GM18508 (cell line): ENCODE results near the gene BRD8.

ENCODE experiments used
- ATAC-seq: cut with Tn5 transposase; IDR thresholded peaks from one replicate; pipeline ENCODE4 v1.9.1; 2021; ENCODE audit warnings: moderate number of reproducible peaks; ENCODE audit not compliant: insufficient read depth, unreplicated experiment

The BRD8 gene

DNA sequence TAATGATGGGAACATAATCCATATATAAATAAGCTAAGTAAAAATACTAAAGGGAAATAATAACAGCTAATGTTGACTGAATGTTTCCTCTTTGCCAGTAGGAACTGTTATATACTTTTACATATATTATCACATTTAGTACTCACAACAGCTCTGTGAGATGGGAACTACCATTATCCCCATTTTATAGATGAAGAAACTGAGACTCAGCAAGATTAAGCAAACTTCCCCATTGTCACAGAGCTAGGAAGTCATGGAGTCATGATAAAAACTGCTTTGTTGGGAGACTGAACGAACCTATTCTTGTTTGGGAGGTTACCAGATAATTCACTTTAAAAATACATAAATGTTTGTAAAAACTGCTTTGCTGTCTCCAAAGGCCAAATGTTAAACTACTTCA is 71.2 kb downstream of the BRD8 start:
- no peak for ATAC-seq

GRCh38 chr5:138105709-138106108 is 72.7 kb downstream of the BRD8 start:
- ATAC-seq = no peak

GRCh38 chr5:138103319-138103637 is 75.2 kb downstream of the BRD8 start:
- no peak for ATAC-seq

DNA sequence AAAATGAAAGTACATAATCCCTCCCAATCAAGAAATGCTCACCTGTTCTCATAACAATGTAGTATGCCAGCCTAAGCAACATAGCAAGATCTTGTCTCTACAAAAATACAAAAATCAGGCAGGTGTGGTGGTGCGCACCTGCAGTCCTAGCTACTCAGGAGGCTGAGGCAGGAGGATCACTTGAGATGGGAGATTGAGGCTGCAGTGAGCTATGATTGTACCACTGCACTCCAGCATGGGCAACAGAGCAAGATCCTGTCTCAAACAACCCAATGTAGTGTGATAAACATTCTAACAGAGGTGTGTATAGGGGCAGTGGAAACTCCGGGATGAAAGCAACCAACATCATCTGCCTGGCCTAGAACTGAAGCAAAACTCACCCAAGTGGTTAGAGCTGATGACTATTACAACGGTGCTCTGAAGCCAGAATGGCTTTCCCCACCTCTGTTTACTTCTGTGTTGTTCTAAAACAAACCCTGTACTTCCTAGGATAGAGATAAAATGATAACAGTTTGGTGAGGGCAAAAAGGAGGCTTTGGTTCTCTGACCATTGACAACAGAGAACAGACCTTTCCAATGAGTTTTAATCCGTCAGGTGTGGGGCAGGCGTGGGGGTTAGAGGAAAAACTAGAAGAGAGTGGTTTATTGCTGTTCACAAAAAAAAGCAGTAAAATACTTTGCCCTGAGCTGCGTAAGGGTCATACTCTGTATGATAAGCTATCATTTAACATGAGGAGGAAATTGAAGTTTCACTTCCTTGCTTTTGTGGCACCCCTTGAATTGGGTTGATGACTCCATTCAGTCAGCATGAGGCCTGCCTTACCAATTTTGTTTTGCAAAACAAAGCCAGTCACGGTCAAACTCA is 75.7 kb downstream of the BRD8 start:
- ATAC-seq = no peak

DNA sequence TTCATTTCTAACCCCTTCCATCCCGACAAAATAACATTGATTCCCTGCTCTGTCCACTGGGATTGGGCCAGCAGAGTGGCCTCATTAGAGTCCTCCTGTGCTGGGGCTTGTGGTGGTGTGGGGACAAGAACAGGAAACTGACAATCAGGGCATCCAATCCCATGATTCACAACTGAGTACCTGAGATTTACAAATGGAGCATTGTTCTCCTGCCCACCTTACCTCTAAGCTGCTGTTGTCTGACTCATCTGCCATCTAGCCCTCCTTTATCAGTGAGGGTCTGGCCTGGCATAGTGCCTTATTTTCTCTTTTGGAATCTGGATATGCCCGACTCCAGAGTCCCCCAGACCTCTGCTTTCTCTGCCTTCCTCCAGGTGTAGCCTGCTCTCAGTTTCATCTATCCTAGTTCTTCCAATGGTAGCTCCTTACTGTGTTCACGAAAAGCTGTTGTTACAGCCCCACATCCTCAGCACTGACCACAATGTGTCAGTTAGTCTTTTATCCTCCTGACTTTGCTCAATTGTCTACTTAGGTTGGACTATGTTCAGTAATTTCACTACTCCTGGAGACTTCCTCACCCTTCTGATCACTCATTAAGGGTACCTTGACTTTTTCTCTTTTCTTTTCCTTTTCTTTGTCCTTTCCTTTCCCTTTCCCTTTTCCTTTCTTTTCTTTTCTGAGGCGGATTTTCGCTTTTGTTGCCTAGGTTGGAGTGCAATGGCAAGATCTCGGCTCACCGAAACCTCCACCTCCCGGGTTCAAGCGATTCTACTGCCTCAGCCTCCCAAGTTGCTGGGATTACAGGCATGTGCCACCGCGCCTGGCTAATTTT is 81.2 kb downstream of the BRD8 start:
- no peak for ATAC-seq

- ATAC-seq = no peak
Observed at GRCh38 chr5:138096363-138096762, 82.1 kb downstream of the BRD8 start.

DNA sequence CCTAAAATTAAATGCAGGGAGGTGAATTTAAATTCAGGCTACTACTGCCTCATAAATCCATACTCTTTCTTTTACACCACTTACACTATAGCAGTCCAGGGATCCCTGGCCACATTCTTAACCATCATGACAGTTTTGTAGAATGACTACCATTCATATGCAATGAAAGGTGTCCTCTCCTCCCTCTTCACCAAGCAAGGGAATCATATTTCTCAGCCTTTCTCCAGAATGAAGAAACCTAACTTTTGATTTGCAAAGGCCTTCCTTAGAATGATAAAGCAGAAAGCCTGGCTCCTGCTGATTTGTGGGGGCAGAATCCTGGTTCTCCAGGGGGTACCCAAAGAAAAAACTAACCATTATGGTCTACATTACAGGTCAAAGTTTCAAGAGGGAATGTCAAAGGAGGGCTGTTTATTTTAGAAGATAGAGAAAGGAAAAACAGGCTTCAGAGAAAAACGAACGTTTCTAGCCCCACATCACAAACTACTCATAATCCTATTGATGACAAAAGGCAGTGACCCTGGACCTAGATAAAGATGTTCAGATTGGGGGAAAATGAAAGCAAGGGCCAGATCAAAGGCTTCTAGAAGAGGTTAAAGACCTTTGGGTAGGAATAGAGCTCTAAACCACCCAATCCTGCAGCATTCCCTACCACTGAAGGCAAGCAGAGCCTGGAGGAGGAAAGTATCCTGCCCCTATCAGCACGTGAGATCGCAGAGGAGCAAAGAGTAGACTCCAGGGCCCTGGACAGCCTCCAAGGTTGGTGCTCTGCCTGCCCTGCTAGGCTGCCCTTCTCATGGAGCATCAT is 83.1 kb downstream of the BRD8 start:
- ATAC-seq = no peak

GRCh38 chr5:138093036-138093435 is 85.4 kb downstream of the BRD8 start:
- no peak for ATAC-seq

DNA sequence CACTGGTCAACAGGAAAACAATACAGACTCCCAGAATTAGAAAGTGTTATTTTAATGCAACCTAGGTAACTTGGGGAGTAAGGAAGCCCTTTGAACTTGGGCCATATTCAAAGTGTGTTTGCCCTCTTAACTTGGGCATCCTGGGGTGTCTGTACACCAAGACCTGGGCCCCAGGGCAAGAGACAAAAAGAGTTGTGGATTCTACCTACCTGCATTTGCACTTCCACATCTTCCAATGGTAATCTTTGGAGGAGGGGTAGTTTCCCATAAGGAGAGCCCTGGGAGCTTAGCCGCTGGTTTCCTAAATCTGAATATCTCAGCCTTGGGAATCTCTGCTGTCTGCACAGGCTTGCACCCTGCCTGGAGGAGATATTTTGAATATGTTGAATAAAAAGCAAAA is 86.1 kb downstream of the BRD8 start:
- no peak for ATAC-seq

DNA sequence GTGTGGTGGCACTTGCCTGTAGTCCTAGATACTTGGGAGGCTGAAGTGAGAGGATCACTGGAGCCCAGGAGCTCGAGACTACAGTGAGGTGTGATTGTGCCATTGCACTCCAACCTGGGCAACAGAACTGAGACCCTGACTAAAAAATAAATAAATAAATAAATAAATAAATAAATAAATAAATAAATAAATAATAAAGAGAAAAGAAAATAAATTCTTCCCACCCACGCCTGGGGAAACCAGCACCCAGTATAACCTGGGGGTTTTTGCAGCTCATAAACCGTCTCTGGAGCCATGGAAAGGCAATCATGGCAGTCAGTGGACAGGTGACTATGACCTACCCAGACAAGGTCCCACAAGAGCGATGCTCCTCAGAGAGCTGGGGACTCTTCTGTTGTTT is 86.7 kb downstream of the BRD8 start:
- no peak for ATAC-seq
